NT2/D1 (cell line): ENCODE results near the gene ZNF652.

ENCODE experiments used
- SUZ12 ChIP-seq: IDR thresholded peaks from 2 replicates; pipeline ENCODE4 v1.6.1; 2011; ENCODE audit not compliant: insufficient read length, insufficient read depth; ENCODE audit errors: extremely low read depth
- YY1 ChIP-seq: IDR thresholded peaks from 2 replicates; pipeline ENCODE4 v1.6.1; 2011; ENCODE audit not compliant: insufficient read length, insufficient read depth

GRCh38 chr17:49360796-49361128, 1.3 kb downstream of the ZNF652 start:
- TF ChIP-seq YY1: no peak
- TF ChIP-seq SUZ12: no peak
